Neural cell (in vitro differentiated cells): Measurements from ENCODE around the gene ST6GALNAC1. TPM values are rescaled to one million over a fixed set of nuclear protein-coding genes. Genes with fewer than 3 reads are reported as not detected.
"Not testable (repeated sequence)": the region's sequence is repeated elsewhere in the genome, so short reads cannot be mapped to it uniquely, and the experiment has no call there.

Experiments used
- H2AFZ ChIP-seq: fragments of 200-600, 300-800 bp; sonication (generic), shearing (Covaris generic); 2 replicates; pipeline ENCODE4 v1.6.0; 2014; ENCODE audit warnings: low read depth, mild to moderate bottlenecking, antibody characterized with exemption, low read length, moderate library complexity
- H3F3A ChIP-seq: fragments of 200-600 bp; shearing (Covaris generic); 2 replicates; pipeline ENCODE4 v1.6.1; 2016; ENCODE audit warnings: mild to moderate bottlenecking, moderate library complexity, mixed read lengths, antibody characterized with exemption, low read length; ENCODE audit not compliant: insufficient read depth, poor library complexity, severe bottlenecking
- H3K27ac ChIP-seq: fragments of 200-600, 300-800 bp; sonication (generic), shearing (Covaris generic); 2 replicates; pipeline ENCODE4 v1.5.1; 2014; ENCODE audit warnings: mild to moderate bottlenecking, low read length, moderate library complexity
- H3K27me3 ChIP-seq: fragments of 300-800, 200-600 bp; sonication (generic), shearing (Covaris generic); 2 replicates; pipeline ENCODE4 v1.6.0; 2014; ENCODE audit warnings: mild to moderate bottlenecking, low read depth, low read length, moderate library complexity; ENCODE audit not compliant: insufficient read depth
- H3K36me3 ChIP-seq: fragments of 300-800, 200-600 bp; sonication (generic), shearing (Covaris generic); 2 replicates; pipeline ENCODE4 v1.5.1; 2014; ENCODE audit warnings: mild to moderate bottlenecking, antibody characterized with exemption, low read length, moderate library complexity; ENCODE audit not compliant: insufficient read depth
- H3K4me2 ChIP-seq: fragments of 300-800, 200-600 bp; sonication (generic), shearing (Covaris generic); 2 replicates; pipeline ENCODE4 v1.6.0; 2014; ENCODE audit warnings: mild to moderate bottlenecking, low read length
- H3K4me3 ChIP-seq: fragments of 300-800, 200-600 bp; sonication (generic), shearing (Covaris generic); 2 replicates; pipeline ENCODE4 v1.5.1; 2014; ENCODE audit warnings: mild to moderate bottlenecking, low read length, moderate library complexity
- H3K79me2 ChIP-seq: fragments of 200-600 bp; shearing (Covaris generic); replicated peaks from 2 replicates; pipeline ENCODE4 v1.6.0; 2014; ENCODE audit warnings: mild to moderate bottlenecking, low read length, moderate library complexity; ENCODE audit not compliant: insufficient read depth
- H3K9ac ChIP-seq: fragments of 300-800, 200-600 bp; sonication (generic), shearing (Covaris generic); 2 replicates; pipeline ENCODE4 v1.6.1; 2016; ENCODE audit warnings: mild to moderate bottlenecking, low read length, mixed read lengths
- H3K9me2 ChIP-seq: fragments of 200-600 bp; shearing (Covaris generic); 2 replicates; pipeline ENCODE4 v1.6.1; 2016; ENCODE audit warnings: mild to moderate bottlenecking, low read length, mixed read lengths; ENCODE audit not compliant: insufficient read depth
- H3K9me3 ChIP-seq: fragments of 200-600, 300-800 bp; sonication (generic), shearing (Covaris generic); 2 replicates; pipeline ENCODE4 v1.6.1; 2016; ENCODE audit warnings: mild to moderate bottlenecking, mixed run types, low read length, moderate library complexity, mixed read lengths
- H4K20me1 ChIP-seq: fragments of 200-600 bp; shearing (Covaris generic); 2 replicates; pipeline ENCODE4 v1.6.1; 2016; ENCODE audit warnings: mild to moderate bottlenecking, mixed run types; ENCODE audit not compliant: insufficient read depth
- CTCF ChIP-seq: fragments of 450-650 bp; IDR thresholded peaks from 2 replicates; pipeline ENCODE4 v1.5.1; 2014; ENCODE audit warnings: antibody characterized with exemption, mild to moderate bottlenecking, moderate library complexity; ENCODE audit not compliant: poor library complexity, severe bottlenecking
- EP300 ChIP-seq: fragments of 450-650 bp; conservative IDR thresholded peaks from 2 replicates; pipeline ENCODE4 v1.6.1; 2014; ENCODE audit warnings: antibody characterized with exemption, mild to moderate bottlenecking, moderate library complexity; ENCODE audit not compliant: poor library complexity, severe bottlenecking
- EZH2 ChIP-seq: fragments of 200-600, 300-800 bp; shearing (Covaris generic), sonication (generic); IDR thresholded peaks from 2 replicates; pipeline ENCODE4 v1.6.1; 2014; ENCODE audit warnings: antibody characterized with exemption, low read length, borderline replicate concordance, mild to moderate bottlenecking; ENCODE audit not compliant: insufficient read depth, poor library complexity, severe bottlenecking
- MXI1 ChIP-seq: fragments of 450-650 bp; conservative IDR thresholded peaks from 2 replicates; pipeline ENCODE4 v1.6.1; 2014; ENCODE audit warnings: antibody characterized with exemption, mild to moderate bottlenecking; ENCODE audit not compliant: poor library complexity, severe bottlenecking
- POLR2AphosphoS5 ChIP-seq: IDR thresholded peaks from 2 replicates; pipeline ENCODE4 v1.6.1; 2012
- RAD21 ChIP-seq: fragments of 450-650 bp; conservative IDR thresholded peaks from 2 replicates; pipeline ENCODE4 v1.6.1; 2014; ENCODE audit warnings: antibody characterized with exemption, mild to moderate bottlenecking, moderate library complexity
- REST ChIP-seq: IDR thresholded peaks from 2 replicates; pipeline ENCODE4 v1.6.1; 2012; ENCODE audit warnings: borderline replicate concordance
- SMC3 ChIP-seq: fragments of 450-650 bp; conservative IDR thresholded peaks from 2 replicates; pipeline ENCODE4 v1.6.1; 2014; ENCODE audit warnings: antibody characterized with exemption, mild to moderate bottlenecking, moderate library complexity; ENCODE audit not compliant: poor library complexity
- TAF1 ChIP-seq: IDR thresholded peaks from 2 replicates; pipeline ENCODE4 v1.6.1; 2012; ENCODE audit warnings: low read depth
- polyA plus RNA-seq: library from polyadenylated mRNA; depleted of rRNA; stranded (reverse); fragments of >200 nt; gene quantifications from 2 replicates; pipeline ENCODE4 v1.2.3, GENCODE V29; 2014

Gene ST6GALNAC1
- polyA plus RNA-seq, 1 donor from 2014 or later, result not detected

GRCh38 chr17:76636486-76637206 lies 6.9 kb downstream of the ST6GALNAC1 start:
- not testable (repeated sequence) for H2AFZ ChIP-seq, H3F3A ChIP-seq, H3K9me2 ChIP-seq, H3K36me3 ChIP-seq, H3K4me2 ChIP-seq, H3K79me2 ChIP-seq, H4K20me1 ChIP-seq, H3K27ac ChIP-seq, H3K27me3 ChIP-seq, H3K9ac ChIP-seq, H3K9me3 ChIP-seq, H3K4me3 ChIP-seq

GRCh38 chr17:76635659-76636360 lies 7.7 kb downstream of the ST6GALNAC1 start:
- no peaks in the 10 kb centered on the region for H3K79me2 ChIP-seq
- TF ChIP-seq CTCF (no peak), POLR2AphosphoS5 (no peak), EP300 (no peak), SMC3 (no peak), MXI1 (no peak), REST (no peak), RAD21 (no peak), TAF1 (no peak), EZH2 (no peak)
- H3K9me2 ChIP-seq, result no peaks in the 10 kb centered on the region
- H4K20me1 ChIP-seq, result no peaks in the 10 kb centered on the region
- H3K9ac ChIP-seq, result no peak overlapping the region
- no peaks in the 10 kb centered on the region for H3K36me3 ChIP-seq
- no peaks in the 10 kb centered on the region for H3K27me3 ChIP-seq
- no peaks in the 10 kb centered on the region for H3K9me3 ChIP-seq
- H3K27ac ChIP-seq, result no peak overlapping the region
- H3F3A ChIP-seq, result no peaks in the 10 kb centered on the region
- H2AFZ ChIP-seq, result no peak overlapping the region
- no peak overlapping the region for H3K4me2 ChIP-seq
- H3K4me3 ChIP-seq, result no peak overlapping the region
